ENCODE measurements around the gene CHN2. TPM values are rescaled to one million over a fixed set of nuclear protein-coding genes. Genes with fewer than 3 reads are reported as not detected.

Gene CHN2
- total and polyA plus RNA-seq, 8 donors, result 2.8 to 8.9 (median 4.3) TPM

GRCh38 chr7:29269935-29270334, 75.4 kb downstream of the CHN2 start:
- TF ChIP-seq CTCF (IDR thresholded peaks at IDR 0.05), result no peak
- no peaks in the 10 kb centered on the region for H3K36me3 ChIP-seq
- no peaks in the 10 kb centered on the region for H3K9me3 ChIP-seq
- no peak for ATAC-seq
- H3K4me1 ChIP-seq, result peaks cover 0 to 6% of the 10 kb centered on the region in 2 donors
- no peak overlapping the region for H3K4me3 ChIP-seq
- H3K27me3 ChIP-seq, result no peaks in the 10 kb centered on the region
- no peak overlapping the region for H3K27ac ChIP-seq
- DNase-seq, result no peak
- intact Hi-C loops (cut with DNase I), result no loop called here

- no peaks in the 10 kb centered on the region for H3K9me3 ChIP-seq
- TF ChIP-seq CTCF (IDR thresholded peaks at IDR 0.05), result no peak
- H3K4me1 ChIP-seq, result peaks cover 0 to 6% of the 10 kb centered on the region in 2 donors
- no peak for DNase-seq
- H3K27ac ChIP-seq, result no peak overlapping the region
- H3K27me3 ChIP-seq, result no peaks in the 10 kb centered on the region
- intact Hi-C loops (cut with DNase I), result no loop called here
- peak; percentile 33 for ATAC-seq
- no peaks in the 10 kb centered on the region for H3K36me3 ChIP-seq
- H3K4me3 ChIP-seq, result no peak overlapping the region
Measured at GRCh38 chr7:29270594-29271318, 76.2 kb downstream of the CHN2 start.

GRCh38 chr7:29271319-29271658, 76.7 kb downstream of the CHN2 start:
- no peak overlapping the region for H3K4me3 ChIP-seq
- no peak overlapping the region for H3K27ac ChIP-seq
- intact Hi-C loops (cut with DNase I), result no loop called here
- H3K36me3 ChIP-seq, result no peaks in the 10 kb centered on the region
- ATAC-seq, result no peak
- no peaks in the 10 kb centered on the region for H3K27me3 ChIP-seq
- no peak for TF ChIP-seq CTCF (IDR thresholded peaks at IDR 0.05)
- peaks cover 0 to 6% of the 10 kb centered on the region in 2 donors for H3K4me1 ChIP-seq
- no peak for DNase-seq
- H3K9me3 ChIP-seq, result no peaks in the 10 kb centered on the region

GRCh38 chr7:29272057-29272456, 77.5 kb downstream of the CHN2 start:
- no peak for TF ChIP-seq CTCF (IDR thresholded peaks at IDR 0.05)
- DNase-seq, result no peak
- H3K9me3 ChIP-seq, result no peaks in the 10 kb centered on the region
- no peak for ATAC-seq
- peaks cover 0 to 6% of the 10 kb centered on the region in 2 donors for H3K4me1 ChIP-seq
- no peak overlapping the region for H3K27ac ChIP-seq
- H3K36me3 ChIP-seq, result no peaks in the 10 kb centered on the region
- intact Hi-C loops (cut with DNase I), result no loop called here
- no peaks in the 10 kb centered on the region for H3K27me3 ChIP-seq
- no peak overlapping the region for H3K4me3 ChIP-seq

GRCh38 chr7:29274146-29275017, 79.8 kb downstream of the CHN2 start:
- Histone ChIP-seq H3K27ac (no peak overlapping the region), H3K27me3 (peaks cover 0 to 3% of the 10 kb centered on the region in 2 donors), H3K4me1 (peaks cover 0 to 6% of the 10 kb centered on the region in 2 donors), H3K9me3 (no peaks in the 10 kb centered on the region), H3K4me3 (no peak overlapping the region), H3K36me3 (no peaks in the 10 kb centered on the region)
- intact Hi-C loops (cut with DNase I), result no loop called here
- no peak for DNase-seq
- ATAC-seq, result no peak
- no peak for TF ChIP-seq CTCF (IDR thresholded peaks at IDR 0.05)
